ENCODE measurements around the gene TREX2. TPM values are rescaled to one million over a fixed set of nuclear protein-coding genes. Genes with fewer than 3 reads are reported as not detected.
"Not testable (repeated sequence)": the region's sequence is repeated elsewhere in the genome, so short reads cannot be mapped to it uniquely, and the experiment has no call there.

TREX2 gene
- total RNA-seq, 4 donors from 2014 or later = 19.3 to 62.6 (median 50.7) TPM

DNA sequence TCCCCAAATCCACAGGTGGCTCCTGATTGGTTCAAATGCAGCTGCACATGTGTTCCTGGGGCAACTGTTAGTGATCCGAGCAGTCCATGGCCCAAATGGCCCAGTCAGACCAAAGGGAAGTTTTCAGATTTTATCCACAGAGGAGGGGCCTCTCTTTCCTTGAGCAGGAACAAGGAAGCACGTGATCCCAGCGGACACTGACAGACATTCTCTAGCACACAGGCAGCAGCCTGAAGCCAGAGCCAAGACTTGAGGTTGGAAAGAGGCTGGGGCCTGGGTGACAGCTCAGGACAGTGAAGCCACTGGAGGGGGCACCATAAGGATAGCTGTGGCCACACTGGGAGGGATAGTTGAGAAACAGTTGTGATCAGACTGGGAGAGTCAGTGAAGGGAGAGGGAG is 38.1 kb downstream of the TREX2 start:
- H3K27me3 ChIP-seq = no peaks in the 10 kb centered on the region
- no peak overlapping the region for H3K27ac ChIP-seq
- WGBS = 70% methylated on average over 2 of the region's 3 CpGs
- no peak for DNase-seq (ENCODE audit: low spot score in 2 of 2)
- H3K36me3 ChIP-seq = no peaks in the 10 kb centered on the region
- H3K9me3 ChIP-seq = no peaks in the 10 kb centered on the region
- TF ChIP-seq POLR2A (IDR thresholded peaks at IDR 0.05) = no peak
- no peak for TF ChIP-seq POLR2AphosphoS5 (IDR thresholded peaks at IDR 0.05)
- TF ChIP-seq, protein P1, sequence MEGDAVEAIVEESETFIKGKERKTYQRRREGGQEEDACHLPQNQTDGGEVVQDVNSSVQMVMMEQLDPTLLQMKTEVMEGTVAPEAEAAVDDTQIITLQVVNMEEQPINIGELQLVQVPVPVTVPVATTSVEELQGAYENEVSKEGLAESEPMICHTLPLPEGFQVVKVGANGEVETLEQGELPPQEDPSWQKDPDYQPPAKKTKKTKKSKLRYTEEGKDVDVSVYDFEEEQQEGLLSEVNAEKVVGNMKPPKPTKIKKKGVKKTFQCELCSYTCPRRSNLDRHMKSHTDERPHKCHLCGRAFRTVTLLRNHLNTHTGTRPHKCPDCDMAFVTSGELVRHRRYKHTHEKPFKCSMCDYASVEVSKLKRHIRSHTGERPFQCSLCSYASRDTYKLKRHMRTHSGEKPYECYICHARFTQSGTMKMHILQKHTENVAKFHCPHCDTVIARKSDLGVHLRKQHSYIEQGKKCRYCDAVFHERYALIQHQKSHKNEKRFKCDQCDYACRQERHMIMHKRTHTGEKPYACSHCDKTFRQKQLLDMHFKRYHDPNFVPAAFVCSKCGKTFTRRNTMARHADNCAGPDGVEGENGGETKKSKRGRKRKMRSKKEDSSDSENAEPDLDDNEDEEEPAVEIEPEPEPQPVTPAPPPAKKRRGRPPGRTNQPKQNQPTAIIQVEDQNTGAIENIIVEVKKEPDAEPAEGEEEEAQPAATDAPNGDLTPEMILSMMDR (IDR thresholded peaks at IDR 0.05) = no peak
- no peak for TF ChIP-seq EP300 (IDR thresholded peaks at IDR 0.05)
- H3K4me3 ChIP-seq = no peak overlapping the region
- H3K4me1 ChIP-seq = peaks cover 18% of the 10 kb centered on the region

DNA sequence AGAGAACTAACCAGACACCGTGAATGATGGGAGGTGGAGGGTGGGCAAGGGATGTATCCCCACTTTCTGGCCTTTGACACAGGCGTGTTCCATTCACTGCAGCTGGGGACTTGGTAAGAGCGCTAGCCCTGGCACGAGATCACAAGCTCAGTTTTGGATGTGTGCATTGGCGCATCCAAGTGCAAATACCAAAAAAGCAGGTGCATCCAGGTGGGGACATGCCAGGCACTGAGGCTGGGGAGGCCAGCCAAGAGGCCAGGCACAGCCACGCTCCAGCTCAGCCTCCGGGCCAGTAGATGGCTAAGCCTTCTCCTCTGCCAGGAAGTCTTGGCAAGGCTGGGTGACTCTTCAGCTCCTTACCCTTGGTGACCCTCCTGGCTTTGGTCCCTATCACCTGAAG is 39.0 kb downstream of the TREX2 start:
- TF ChIP-seq, protein P1 (IDR thresholded peaks at IDR 0.05) = no peak
- TF ChIP-seq POLR2A (IDR thresholded peaks at IDR 0.05) = no peak
- no peak for TF ChIP-seq EP300 (IDR thresholded peaks at IDR 0.05)
- TF ChIP-seq POLR2AphosphoS5 (IDR thresholded peaks at IDR 0.05) = no peak

DNA sequence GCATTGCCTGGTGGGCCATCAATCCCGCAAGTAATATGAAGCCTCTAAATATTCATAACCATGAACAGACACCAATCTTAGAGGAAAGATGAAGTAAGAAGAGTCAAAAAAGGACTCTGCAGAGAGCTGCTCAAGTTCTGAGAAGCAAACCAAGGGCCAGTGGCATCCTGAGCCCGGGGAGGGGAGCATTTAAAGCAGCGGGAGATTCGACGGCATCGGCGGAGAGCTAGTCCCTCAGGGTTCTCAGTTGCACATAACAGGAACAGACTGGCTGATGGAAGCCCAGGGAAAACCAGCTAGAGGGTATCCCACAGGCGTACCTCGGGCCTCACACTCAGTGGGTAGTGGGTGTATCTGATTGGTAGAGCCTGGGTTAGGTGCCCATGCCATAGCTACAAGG is 39.8 kb downstream of the TREX2 start:
- Histone ChIP-seq H3K4me3 (no peak overlapping the region), H3K27ac (no peak overlapping the region), H3K4me1 (peaks cover under 1% of the 10 kb centered on the region), H3K27me3 (no peaks in the 10 kb centered on the region), H3K9me3 (no peaks in the 10 kb centered on the region), H3K36me3 (no peaks in the 10 kb centered on the region)
- DNase-seq (ENCODE audit: low spot score in 2 of 2) = no peak
- TF ChIP-seq POLR2AphosphoS5 (IDR thresholded peaks at IDR 0.05) = no peak
- TF ChIP-seq POLR2A (IDR thresholded peaks at IDR 0.05) = no peak
- TF ChIP-seq, protein P1 (IDR thresholded peaks at IDR 0.05) = no peak
- TF ChIP-seq EP300 (IDR thresholded peaks at IDR 0.05) = no peak
- 87% methylated on average over 7 of the region's 9 CpGs for WGBS

More for the DNA sequence above, 39.0 kb downstream of the TREX2 start:
- H3K9me3 ChIP-seq = no peaks in the 10 kb centered on the region
- no peaks in the 10 kb centered on the region for H3K36me3 ChIP-seq
- WGBS = 54% methylated on average over 5 of the region's 7 CpGs
- no peaks in the 10 kb centered on the region for H3K27me3 ChIP-seq
- H3K4me3 ChIP-seq = no peak overlapping the region
- peaks cover 10% of the 10 kb centered on the region for H3K4me1 ChIP-seq
- no peak for DNase-seq (ENCODE audit: low spot score in 2 of 2)
- H3K27ac ChIP-seq = no peak overlapping the region

DNA sequence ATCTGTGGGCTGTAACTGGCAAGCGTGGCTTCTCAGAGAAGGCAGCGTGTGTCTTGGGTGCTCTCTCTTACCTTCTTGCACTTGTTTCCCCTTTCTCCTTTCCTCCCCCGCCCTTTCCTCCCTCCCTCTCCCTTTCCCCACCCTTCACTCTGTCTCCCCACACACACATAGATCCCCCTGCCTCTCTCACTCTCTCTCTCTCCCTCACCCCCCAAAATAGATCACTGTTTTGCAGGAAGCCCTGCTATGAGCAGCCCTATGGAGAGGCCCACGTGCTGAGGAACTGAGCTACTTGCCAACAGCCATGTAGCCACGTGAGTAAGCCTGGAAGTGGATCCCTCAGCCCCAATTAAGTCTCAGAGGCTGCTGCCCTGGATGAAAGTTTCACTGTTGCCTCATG is 40.4 kb downstream of the TREX2 start:
- no peak for DNase-seq (ENCODE audit: low spot score in 2 of 2)
- WGBS = 52% methylated on average over 5 of the region's 5 CpGs
- Histone ChIP-seq H3K27me3 (no peaks in the 10 kb centered on the region), H3K36me3 (no peaks in the 10 kb centered on the region), H3K4me3 (no peak overlapping the region), H3K27ac (no peak overlapping the region), H3K9me3 (no peaks in the 10 kb centered on the region), H3K4me1 (no peaks in the 10 kb centered on the region)
- TF ChIP-seq, protein P1 (IDR thresholded peaks at IDR 0.05) = no peak
- TF ChIP-seq POLR2AphosphoS5 (IDR thresholded peaks at IDR 0.05) = no peak
- no peak for TF ChIP-seq POLR2A (IDR thresholded peaks at IDR 0.05)
- no peak for TF ChIP-seq EP300 (IDR thresholded peaks at IDR 0.05)

DNA sequence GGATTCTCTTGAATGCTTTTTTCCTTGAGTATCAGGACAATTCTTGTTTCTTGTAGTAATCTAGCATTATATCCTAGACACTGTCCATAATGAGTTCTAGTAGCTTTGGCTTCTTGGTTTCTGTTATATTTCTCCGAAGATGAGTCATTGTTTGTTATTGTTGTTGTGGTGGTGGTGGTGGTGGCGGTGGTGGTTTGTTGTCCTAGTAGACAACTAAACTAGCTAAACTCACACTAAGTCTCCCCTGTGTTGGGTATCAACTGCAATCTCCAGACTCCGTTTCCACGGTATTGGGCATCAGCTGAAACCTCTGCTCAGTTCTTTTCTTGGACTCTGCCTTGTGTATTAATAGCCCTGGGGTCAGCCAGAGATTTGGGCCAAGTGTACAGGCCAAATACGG is 41.5 kb downstream of the TREX2 start:
- H3K36me3 ChIP-seq; DNase-seq (ENCODE audit: low spot score in 2 of 2); H3K27ac ChIP-seq; H3K4me3 ChIP-seq; H3K4me1 ChIP-seq; H3K27me3 ChIP-seq; H3K9me3 ChIP-seq: not testable (repeated sequence)
- WGBS = 76% methylated on average over 5 of the region's 5 CpGs

DNA sequence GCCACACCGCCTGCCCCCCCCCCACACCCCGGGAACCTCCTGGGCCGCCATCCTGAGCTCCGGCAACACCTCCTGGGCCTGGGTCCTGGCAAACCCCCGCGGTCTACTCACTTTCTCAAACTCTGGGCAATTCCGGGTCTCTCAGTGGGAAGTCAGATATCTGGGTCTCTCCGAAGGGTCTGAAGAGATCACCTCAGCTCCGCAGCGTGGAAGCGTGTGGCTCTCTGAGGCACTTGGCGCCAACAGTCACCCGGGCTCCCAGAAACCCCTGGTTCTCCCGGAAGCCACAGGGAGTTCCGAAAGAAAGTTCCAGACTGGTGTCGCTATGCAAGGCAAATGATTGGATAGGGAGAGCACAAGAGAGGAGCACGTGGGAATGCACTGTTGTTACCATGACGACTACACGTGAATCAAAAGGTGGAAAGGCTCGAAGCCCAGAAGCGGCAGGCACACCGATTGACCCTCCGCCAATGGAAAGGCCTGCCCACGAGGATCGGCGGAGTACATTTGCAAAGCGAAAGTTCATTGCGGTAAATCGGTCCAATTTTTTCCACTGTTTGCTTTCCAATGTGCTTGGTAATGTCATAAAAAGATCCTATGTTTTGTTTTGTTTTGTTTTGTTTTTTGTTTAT is 44.6 kb downstream of the TREX2 start, which contains the start of gene PNMA6E:
TSS of gene PNMA6E (minus strand) at position 218 of the 632 bp plus-strand sequence. CDS start 2,501 bp downstream, outside the sequence.
- H3K4me1 ChIP-seq = no peaks in the 10 kb centered on the region
- 87% methylated on average over 24 of the region's 29 CpGs for WGBS
- H3K9me3 ChIP-seq = no peaks in the 10 kb centered on the region
- DNase-seq (ENCODE audit: low spot score in 2 of 2) = no peak
- TF ChIP-seq POLR2AphosphoS5 (IDR thresholded peaks at IDR 0.05) (no peak), EP300 (IDR thresholded peaks at IDR 0.05) (no peak), POLR2A (IDR thresholded peaks at IDR 0.05) (no peak)
- TF ChIP-seq, protein P1 (IDR thresholded peaks at IDR 0.05) = no peak
- no peaks in the 10 kb centered on the region for H3K27me3 ChIP-seq
- H3K27ac ChIP-seq = no peak within 1 kb of the TSS
- no peaks in the 10 kb centered on the region for H3K36me3 ChIP-seq
- no peak within 1 kb of the TSS for H3K4me3 ChIP-seq
